Small intestine (tissue), 16 donors: ENCODE data around the gene ARL13B. TPM values are rescaled to one million over a fixed set of nuclear protein-coding genes. Genes with fewer than 3 reads are reported as not detected.
A peak's percentile ranks its signal among the peaks of the same experiment; 100 is the strongest.
"Not testable (repeated sequence)": the region's sequence is repeated elsewhere in the genome, so short reads cannot be mapped to it uniquely, and the experiment has no call there.

Experiments used
- DNase-seq, 2 donors: peaks; one replicate each; pipeline versions ENCODE4 v3.0.0 to v3.0.0-alpha.2; 2013
- FAIRE-seq: peaks from 2 replicates; lab custom pipeline; 2012; peaks lifted over from hg19 to GRCh38; lab: Jason Lieb, UNC
- H3K27ac ChIP-seq, 3 donors: one replicate each; pipeline ENCODE4 v1.5.1; 2013; ENCODE audit warnings: low read length in 2 of 3, mild to moderate bottlenecking in 2 of 3, control low read depth in 1 of 3, inconsistent platforms in 1 of 3, low read depth in 1 of 3, moderate library complexity in 1 of 3
- H3K27me3 ChIP-seq, 3 donors: one replicate each; pipeline ENCODE4 v1.6.1; 2013; ENCODE audit warnings: low read length in 3 of 3, inconsistent platforms in 1 of 3; ENCODE audit not compliant: control insufficient read depth in 3 of 3, insufficient read depth in 3 of 3
- H3K36me3 ChIP-seq, 3 donors: one replicate each; pipeline ENCODE4 v1.6.1; 2013; ENCODE audit warnings: low read length in 3 of 3, inconsistent platforms in 1 of 3, low read depth in 1 of 3, mild to moderate bottlenecking in 1 of 3, moderate library complexity in 1 of 3; ENCODE audit not compliant: control insufficient read depth in 3 of 3, insufficient read depth in 2 of 3
- H3K4me1 ChIP-seq, 3 donors: one replicate each; pipeline ENCODE4 v1.6.1; 2013; ENCODE audit warnings: low read length in 2 of 3, inconsistent platforms in 1 of 3, low read depth in 1 of 3, mild to moderate bottlenecking in 1 of 3, moderate library complexity in 1 of 3; ENCODE audit not compliant: control insufficient read depth in 3 of 3, insufficient read depth in 2 of 3
- H3K4me3 ChIP-seq, 3 donors: one replicate each; pipeline ENCODE4 v1.5.1; 2013; ENCODE audit warnings: low read length in 3 of 3, control low read depth in 1 of 3, inconsistent platforms in 1 of 3, low read depth in 1 of 3, mild to moderate bottlenecking in 1 of 3, moderate library complexity in 1 of 3
- H3K9me3 ChIP-seq, 2 donors: one replicate each; pipeline ENCODE4 v1.6.1; 2013; ENCODE audit warnings: low read depth in 1 of 2, low read length in 1 of 2; ENCODE audit not compliant: control insufficient read depth in 2 of 2, insufficient read depth in 1 of 2
- WGBS, 3 donors: extraction: QIAGEN DNeasy Blood & Tissue Kit; methylation state at CpG; one replicate each; pipeline ENCODE4 v1.1.7; 2013; 5-methylcytosine and 5-hydroxymethylcytosine counted together
- long read RNA-seq, 10 donors: transcript quantifications; one replicate each; lab custom pipeline, GENCODE V29; 2026
- polyA plus RNA-seq, 4 donors: library from polyadenylated mRNA; stranded (reverse) in 3 of 4; unstranded in 1 of 4; fragments of 200-250 nt in 3 of 4; fragments of 120-200 nt in 1 of 4; gene quantifications; one replicate each; pipeline versions ENCODE4 v1.2.1 to v1.2.3, GENCODE V29; 2013
- donor health status: healthy with polysubstance abuse.
- donor health status: control.
- donor health status: control.
- donor health status: Bipolar disorder and iron deficiency.
- donor health status: healthy.

Gene ARL13B
- 1 to 10 TPM; 1.3 to 5.9 (median 2.7) TPM for polyA plus RNA-seq
- long read RNA-seq, donor 1: 0 reads
- long read RNA-seq, donor 2: 0 reads
- long read RNA-seq, donor 3: 0 reads
- long read RNA-seq, donor 4, partial matches to known transcripts: 0 of 1 reads
- long read RNA-seq, donor 4, other reads (novel, unspliced or antisense): 0 of 1 reads
- long read RNA-seq, donor 5: 0 reads
- long read RNA-seq, donor 6: 0 reads
- long read RNA-seq, donor 7: 0 reads
- long read RNA-seq, donor 8: 0 reads
- long read RNA-seq, donor 9: 0 reads
- long read RNA-seq, donor 10, partial matches to known transcripts: 0 of 1 reads
- long read RNA-seq, donor 10, other reads (novel, unspliced or antisense): 0 of 1 reads

DNA sequence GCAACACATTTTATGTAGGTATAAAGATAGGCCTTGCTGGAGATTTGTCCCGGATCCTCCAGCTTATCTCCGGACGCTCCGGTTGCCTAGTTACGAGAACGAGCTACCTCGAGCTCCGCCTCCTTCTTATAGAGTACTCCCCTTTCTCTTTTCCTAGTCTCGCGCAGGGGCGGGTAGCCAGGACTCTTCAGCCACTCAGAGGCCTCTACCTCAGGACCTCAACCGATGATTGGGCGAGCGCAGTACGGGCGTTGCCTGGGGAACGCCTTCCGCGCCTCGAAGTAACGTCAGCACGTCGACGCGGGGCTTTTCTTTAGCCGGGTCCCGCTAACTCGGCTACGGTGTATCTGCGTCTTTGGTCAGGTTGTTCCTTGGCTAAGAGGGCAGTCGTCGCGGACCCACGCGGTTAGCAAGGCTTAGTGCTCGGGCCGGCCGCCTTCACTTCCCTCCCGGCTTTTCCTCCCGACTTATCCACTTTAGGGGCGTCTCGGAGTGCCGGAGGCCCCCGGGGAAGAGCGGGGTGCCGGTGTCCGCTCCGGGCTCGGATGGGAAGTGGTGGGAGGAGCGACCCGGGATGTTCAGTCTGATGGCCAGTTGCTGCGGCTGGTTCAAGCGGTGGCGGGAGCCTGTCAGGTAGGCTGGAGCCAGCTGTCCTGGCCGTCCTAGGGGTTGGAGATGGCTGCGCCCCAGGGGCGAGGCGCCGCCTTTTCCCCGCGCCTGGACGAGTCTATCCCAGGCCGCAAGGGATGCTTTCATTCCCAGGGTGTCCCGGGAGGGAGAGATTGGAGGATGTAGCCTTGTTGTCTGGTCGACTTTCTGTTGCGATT lies at the start of gene ARL13B:
Gene ARL13B (plus strand): TSS at position 306 of the 827 bp plus-strand sequence. CDS start 269 bp downstream, at position 575.
- Histone ChIP-seq H3K4me1 (no peaks in the 10 kb centered on the region), H3K27me3 (peaks cover 0 to 3% (median 0%) of the 10 kb centered on the region in 3 donors), H3K27ac (peak within 1 kb of the TSS; percentile 54 to 98 (median 90)), H3K4me3 (peak within 1 kb of the TSS; percentile 69 to 84 (median 81)), H3K9me3 (no peaks in the 10 kb centered on the region), H3K36me3 (no peaks in the 10 kb centered on the region)
- FAIRE-seq (peak; percentile 90), DNase-seq (peak; percentile 98 to 99)
- 0% methylated on average over 66 of the region's 66 CpGs for WGBS, 3 donors

DNA sequence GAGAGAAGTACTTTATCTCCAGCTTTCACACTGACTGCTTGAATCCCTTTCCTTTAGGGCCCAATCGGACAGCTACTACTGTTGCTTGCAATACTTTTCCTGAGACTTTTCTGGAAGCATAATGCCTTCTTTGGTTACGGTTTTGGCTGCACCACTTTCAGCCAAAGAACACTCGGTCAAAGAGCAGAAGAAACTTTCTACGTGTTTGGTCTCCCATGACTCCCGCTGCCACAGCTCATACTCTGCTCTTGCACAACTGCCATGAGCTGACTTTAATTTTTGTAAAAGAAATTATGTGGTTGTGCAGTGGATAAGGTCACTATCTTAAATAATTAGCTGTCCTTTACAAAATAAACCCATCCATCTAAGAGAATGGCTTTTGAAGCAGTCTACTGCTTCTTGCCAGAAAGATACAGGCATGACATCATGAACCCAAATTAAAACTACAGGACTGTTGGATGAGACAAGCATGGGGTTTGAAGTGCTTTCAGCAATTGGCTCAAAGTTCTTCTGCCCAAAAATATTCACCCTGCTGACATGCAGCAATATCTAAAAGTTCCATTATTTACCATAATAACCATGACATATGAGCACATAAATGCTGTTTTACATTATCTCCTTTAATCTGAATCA lies 48.2 kb upstream of the ARL13B start:
- H3K4me3 ChIP-seq: no peak overlapping the region
- WGBS, 3 donors: 73 to 92% (median 79%) methylated on average over 5 of the region's 5 CpGs
- H3K36me3 ChIP-seq: no peaks in the 10 kb centered on the region
- FAIRE-seq: no peak
- no peaks in the 10 kb centered on the region for H3K9me3 ChIP-seq
- no peak for DNase-seq
- H3K27ac ChIP-seq: no peak overlapping the region
- no peaks in the 10 kb centered on the region for H3K4me1 ChIP-seq
- no peaks in the 10 kb centered on the region for H3K27me3 ChIP-seq

DNA sequence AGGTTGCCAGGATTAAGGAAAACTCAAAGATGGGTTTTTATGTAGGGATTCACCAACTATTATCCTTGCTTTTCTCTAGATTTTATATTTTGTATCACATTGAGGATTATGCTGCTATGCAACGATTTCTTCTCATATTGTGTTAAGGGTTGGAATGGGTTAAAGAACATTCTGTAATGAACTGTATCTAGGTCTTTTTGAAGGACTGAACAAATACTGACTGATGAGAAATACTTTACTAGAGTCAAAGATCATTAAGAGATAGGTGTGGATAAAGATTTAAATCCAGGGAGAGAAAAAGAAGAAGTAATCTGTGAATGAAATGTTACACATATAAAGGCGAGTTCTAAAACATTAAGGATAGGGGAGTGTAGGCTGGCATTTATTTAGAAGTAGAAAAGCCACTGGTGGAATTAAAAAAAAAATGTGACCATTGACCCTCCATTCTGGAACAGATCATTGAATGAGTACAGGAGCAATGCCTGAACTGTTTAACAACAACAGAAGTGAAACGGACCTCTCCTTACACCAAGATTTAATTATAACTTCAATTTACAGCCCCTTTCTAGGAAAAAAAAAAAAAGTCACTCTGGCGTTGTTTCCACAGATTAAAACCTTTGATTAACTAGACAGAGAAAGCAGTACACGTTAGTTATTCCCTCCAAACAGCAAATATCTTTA lies 45.4 kb upstream of the ARL13B start:
- Histone ChIP-seq H3K9me3 (peaks cover 0 to 4% of the 10 kb centered on the region in 2 donors), H3K4me3 (no peak overlapping the region), H3K36me3 (no peaks in the 10 kb centered on the region), H3K4me1 (no peaks in the 10 kb centered on the region), H3K27ac (no peak overlapping the region), H3K27me3 (no peaks in the 10 kb centered on the region)
- DNase-seq (peak in 1 of 2 donors; percentile 5), FAIRE-seq (no peak)
- 36 to 62% (median 52%) methylated on average over 5 of the region's 5 CpGs for WGBS, 3 donors

GRCh38 chr3:93936549-93936948 lies 43.4 kb upstream of the ARL13B start:
- H3K36me3 ChIP-seq: no peaks in the 10 kb centered on the region
- H3K27ac ChIP-seq: no peak overlapping the region
- no peaks in the 10 kb centered on the region for H3K27me3 ChIP-seq
- WGBS, 3 donors: 81 to 89% (median 86%) methylated on average over 1 of the region's 1 CpG
- no peak for DNase-seq
- no peak for FAIRE-seq
- H3K4me3 ChIP-seq: no peak overlapping the region
- peaks cover 0 to 6% of the 10 kb centered on the region in 2 donors for H3K9me3 ChIP-seq
- no peaks in the 10 kb centered on the region for H3K4me1 ChIP-seq

DNA sequence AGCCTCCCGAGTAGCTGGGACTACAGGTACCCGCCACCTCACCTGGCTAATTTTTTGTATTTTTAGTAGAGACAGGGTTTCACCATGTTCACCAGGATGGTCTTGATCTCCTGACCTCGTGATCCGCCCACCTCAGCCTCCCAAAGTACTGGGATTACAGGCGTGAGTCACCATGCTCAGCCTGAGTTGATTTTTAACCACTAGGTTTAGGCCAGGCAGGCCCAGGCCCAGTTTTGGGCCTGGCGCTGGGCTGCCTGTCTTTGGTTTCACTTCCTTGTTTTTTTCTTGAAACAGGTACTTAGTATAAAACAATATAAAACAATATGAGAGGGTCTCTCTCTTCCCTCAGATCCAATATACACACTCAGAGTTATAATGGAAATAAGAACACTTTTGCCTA lies 42.5 kb upstream of the ARL13B start:
- H3K9me3 ChIP-seq: peaks cover 0 to 14% of the 10 kb centered on the region in 2 donors
- 84 to 93% (median 86%) methylated on average over 5 to 6 of the region's 6 CpGs for WGBS, 3 donors
- not testable (repeated sequence) for FAIRE-seq

GRCh38 chr3:93949958-93950357 lies 30.0 kb upstream of the ARL13B start:
- not testable (repeated sequence) for FAIRE-seq

More for the DNA sequence above, 42.5 kb upstream of the ARL13B start:
- not testable (repeated sequence) for DNase-seq, H3K27me3 ChIP-seq, H3K27ac ChIP-seq, H3K4me3 ChIP-seq, H3K4me1 ChIP-seq, H3K36me3 ChIP-seq

DNA sequence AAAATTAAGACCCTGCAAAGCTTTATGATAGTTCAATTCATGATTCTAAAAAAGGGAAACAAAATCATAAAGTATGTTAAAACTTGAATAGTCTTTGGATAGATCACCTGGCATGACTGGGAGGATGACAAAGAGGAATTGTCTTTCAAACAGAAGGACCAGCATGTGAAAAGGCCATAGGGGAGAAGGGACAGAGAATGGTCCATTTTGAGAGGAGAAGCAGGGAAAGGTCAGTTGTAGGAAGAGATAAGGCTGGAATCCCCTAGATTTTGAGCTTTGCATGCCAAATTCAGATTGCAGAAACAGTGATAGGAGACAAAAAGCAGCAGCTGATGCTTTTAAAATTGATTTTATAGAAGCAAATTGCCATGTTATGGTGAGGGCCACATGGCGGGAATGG lies 18.9 kb upstream of the ARL13B start:
- no peak overlapping the region for H3K27ac ChIP-seq
- no peak for FAIRE-seq
- DNase-seq: no peak
- no peaks in the 10 kb centered on the region for H3K27me3 ChIP-seq
- 88 to 96% (median 91%) methylated on average over 1 of the region's 1 CpG for WGBS, 3 donors
- H3K9me3 ChIP-seq: no peaks in the 10 kb centered on the region
- H3K36me3 ChIP-seq: no peaks in the 10 kb centered on the region
- no peaks in the 10 kb centered on the region for H3K4me1 ChIP-seq
- H3K4me3 ChIP-seq: no peak overlapping the region

More at GRCh38 chr3:93949958-93950357, 30.0 kb upstream of the ARL13B start:
- H3K27ac ChIP-seq, H3K4me1 ChIP-seq, H3K4me3 ChIP-seq, H3K36me3 ChIP-seq, H3K27me3 ChIP-seq, DNase-seq: not testable (repeated sequence)
- H3K9me3 ChIP-seq: peaks cover 0 to 10% of the 10 kb centered on the region in 2 donors
- whole genome bisulfite sequencing, 3 donors: 82 to 89% (median 85%) methylated on average over 8 of the region's 8 CpGs

DNA sequence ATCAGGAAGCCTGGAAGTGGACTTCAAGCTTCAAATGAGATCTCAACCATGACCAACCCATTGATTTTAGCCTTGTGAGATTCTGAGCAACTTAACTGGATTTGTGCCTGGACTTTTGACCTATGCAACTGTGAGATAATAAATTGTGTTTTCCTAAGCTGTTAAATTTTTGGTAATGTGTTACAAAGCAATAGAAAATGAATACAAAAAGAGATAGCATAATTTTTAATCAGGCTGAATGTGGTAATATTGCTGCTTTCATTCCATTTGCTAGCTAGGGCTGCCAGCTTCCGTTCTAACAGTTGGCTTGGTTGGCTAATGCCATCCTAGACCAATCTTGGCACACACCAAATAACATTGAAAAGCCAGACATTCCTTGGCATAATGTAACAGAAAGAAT lies 18.5 kb upstream of the ARL13B start:
- no peaks in the 10 kb centered on the region for H3K36me3 ChIP-seq
- no peaks in the 10 kb centered on the region for H3K9me3 ChIP-seq
- no peak for FAIRE-seq
- no peak overlapping the region for H3K27ac ChIP-seq
- no peaks in the 10 kb centered on the region for H3K4me1 ChIP-seq
- H3K4me3 ChIP-seq: no peak overlapping the region
- DNase-seq: peak in 1 of 2 donors; percentile 7
- WGBS, 3 donors: 57 to 91% (median 77%) methylated on average over 1 of the region's 1 CpG
- H3K27me3 ChIP-seq: no peaks in the 10 kb centered on the region
